GM12878 (cell line): Measurements from ENCODE around the gene THRAP3. TPM values are rescaled to one million over a fixed set of nuclear protein-coding genes. Genes with fewer than 3 reads are reported as not detected.

ENCODE experiments used
- ATAC-seq: fragments of 200-7000 bp; cut with Tn5 transposase; 3 replicates; pipeline ENCODE4 v1.9.1; 2020; ENCODE audit warnings: mild to moderate bottlenecking, moderate library complexity
- BruUV-seq: library from RNA; stranded (reverse); fragments of 400-500 nt; replicated peaks from 2 replicates; lab custom pipeline; 2021; lab: Mats Ljungman, UMichigan
- CTCF ChIA-PET: fragments of 300-600 bp; sonication (Branson Sonifier 250); formaldehyde crosslinking; extraction: SDS; loops from one replicate; lab custom pipeline; 2021; ENCODE audit warnings: inconsistent platforms; lab: Yijun Ruan, JAX
- POLR2A ChIA-PET: fragments of 350-600 bp; formaldehyde crosslinking; extraction: SDS; loops from one replicate; lab custom pipeline; 2021; ENCODE audit warnings: inconsistent platforms; lab: Charles Lee
- RAD21 ChIA-PET: fragments of 300-600 bp; sonication (Branson Sonifier 250); formaldehyde crosslinking; loops from one replicate; lab custom pipeline; 2023; ENCODE audit warnings: antibody characterized with exemption; ENCODE audit not compliant: unreplicated experiment; lab: Charles Lee
- SMC1A ChIA-PET: fragments of 300-600 bp; sonication (Branson Sonifier 250); formaldehyde crosslinking; loops from one replicate; lab custom pipeline; 2023; ENCODE audit not compliant: unreplicated experiment, uncharacterized antibody; lab: Charles Lee
- DNase-seq: peaks from one replicate; pipeline ENCODE4 v3.0.0-alpha.2; 2011; ENCODE audit warnings: low read depth, low spot score
- FAIRE-seq: peaks from 3 replicates; lab custom pipeline; 2011; peaks lifted over from hg19 to GRCh38; lab: Jason Lieb, UNC
- H2AFZ ChIP-seq: 2 replicates; pipeline ENCODE4 v1.6.0; 2011; ENCODE audit warnings: low read depth, low read length, control low read depth; ENCODE audit not compliant: control insufficient read depth
- H3K27ac ChIP-seq: 2 replicates; pipeline ENCODE4 v1.5.1; 2011; ENCODE audit warnings: control low read depth; ENCODE audit not compliant: control insufficient read depth, insufficient read depth
- H3K27me3 ChIP-seq, 2 experiments: replicated peaks in 1 of 2; 2 replicates each; pipeline versions ENCODE4 v1.6.0 to v1.6.1; 2011; ENCODE audit warnings: low read length in 1 of 2; ENCODE audit not compliant: control insufficient read depth in 2 of 2, insufficient read depth in 2 of 2
- H3K36me3 ChIP-seq, 2 experiments: 2 replicates each; pipeline ENCODE4 v1.5.1; 2011; ENCODE audit warnings: low read length in 1 of 2; ENCODE audit not compliant: control insufficient read depth in 2 of 2, insufficient read depth in 2 of 2
- H3K4me1 ChIP-seq: 2 replicates; pipeline ENCODE4 v1.6.1; 2011; ENCODE audit warnings: mild to moderate bottlenecking, low read length, moderate library complexity, mixed read lengths; ENCODE audit not compliant: control insufficient read depth, insufficient read depth
- H3K4me2 ChIP-seq: 2 replicates; pipeline ENCODE4 v1.6.0; 2011; ENCODE audit warnings: control low read depth; ENCODE audit not compliant: control insufficient read depth, insufficient read depth
- H3K4me3 ChIP-seq: fragments of 200-600 bp; sonication (generic); 2 replicates; pipeline ENCODE4 v1.5.1; 2016
- H3K79me2 ChIP-seq: 2 replicates; pipeline ENCODE4 v1.6.0; 2011; ENCODE audit warnings: low read length; ENCODE audit not compliant: control insufficient read depth, insufficient read depth
- H3K9ac ChIP-seq: 2 replicates; pipeline ENCODE4 v1.8.0; 2011; ENCODE audit warnings: low read length, control low read depth, mixed read lengths; ENCODE audit not compliant: control insufficient read depth, insufficient read depth
- H3K9me3 ChIP-seq: replicated peaks from 3 replicates; pipeline ENCODE4 v1.5.1; 2011; ENCODE audit warnings: mild to moderate bottlenecking, low read length; ENCODE audit not compliant: control insufficient read depth, insufficient read depth
- H4K20me1 ChIP-seq: 2 replicates; pipeline ENCODE4 v1.6.0; 2011; ENCODE audit not compliant: control insufficient read depth, insufficient read depth
- ATF3 ChIP-seq: IDR thresholded peaks from 2 replicates; pipeline ENCODE4 v1.6.1; 2011; ENCODE audit warnings: low read depth, mild to moderate bottlenecking, low read length, moderate library complexity, borderline replicate concordance; ENCODE audit errors: extremely low read depth
- BACH1 ChIP-seq: fragments of 450-650 bp; IDR thresholded peaks from 2 replicates; pipeline ENCODE4 v1.6.1; 2017; ENCODE audit warnings: mild to moderate bottlenecking, borderline replicate concordance
- NFYA ChIP-seq: IDR thresholded peaks from 2 replicates; pipeline ENCODE4 v1.6.1; 2011; ENCODE audit warnings: low read depth, mild to moderate bottlenecking, low read length, improper control_type of control experiment, borderline replicate concordance
- NR2C2 ChIP-seq: IDR thresholded peaks from 2 replicates; pipeline ENCODE4 v1.6.1; 2011; ENCODE audit warnings: borderline replicate concordance, low read depth; ENCODE audit not compliant: control insufficient read depth, insufficient read length
- RBBP5 ChIP-seq: fragments of 200-600 bp; sonication (generic); conservative IDR thresholded peaks from 2 replicates; pipeline ENCODE4 v1.6.1; 2016
- STAT1 ChIP-seq: fragments of 450-650 bp; conservative IDR thresholded peaks from 2 replicates; pipeline ENCODE4 v1.6.1; 2014; ENCODE audit warnings: antibody characterized with exemption, mild to moderate bottlenecking
- WRNIP1 ChIP-seq: IDR thresholded peaks from 2 replicates; pipeline ENCODE4 v1.6.1; 2011; ENCODE audit warnings: low read depth, low read length, improper control_type of control experiment, borderline replicate concordance
- YY1 ChIP-seq: IDR thresholded peaks from 2 replicates; pipeline ENCODE4 v1.6.1; 2011; ENCODE audit warnings: low read depth, mild to moderate bottlenecking, low read length
- ZBTB33 ChIP-seq: fragments of 450-650 bp; IDR thresholded peaks from 2 replicates; pipeline ENCODE4 v1.6.1; 2017; ENCODE audit warnings: mild to moderate bottlenecking
- ZNF622 ChIP-seq: fragments of 450-650 bp; IDR thresholded peaks from 2 replicates; pipeline ENCODE4 v1.6.1; 2017; ENCODE audit warnings: mild to moderate bottlenecking, inconsistent platforms
- WGBS: methylation state at CpG from one replicate; pipeline ENCODE4 v1.1.6; 2016; ENCODE audit warnings: low lambda C conversion rate; ENCODE audit not compliant: insufficient replicate concordance, insufficient coverage; ENCODE audit errors: missing lambda C conversion rate; 5-methylcytosine and 5-hydroxymethylcytosine counted together
- in situ Hi-C: fragments of 300-500 bp; cut with MboI; formaldehyde crosslinking; loops from 9 replicates; pipeline ENCODE4 v1.14.3; 2018; ENCODE audit warnings: mixed read lengths
- intact Hi-C: fragments of 100-400 bp; cut with micrococcal nuclease; formaldehyde crosslinking; loops from one replicate; pipeline ENCODE4 v1.14.2; 2022; ENCODE audit not compliant: unreplicated experiment
- polyA plus RNA-seq, 11 experiments: library from polyadenylated mRNA; depleted of rRNA in 4 of 11; unstranded in 6 of 11; stranded (reverse) in 5 of 11; fragments of >200 nt; fragmentation: Nextera tagmentation in 4 of 11; fragmentation: Illumina TruSeq in 1 of 11; extraction: Ambion mirVana in 4 of 11; extraction: Trizol in 1 of 11; gene quantifications; 1 replicate in 1 of 11; 2 replicates in 10 of 11; pipeline versions ENCODE4 v1.2.1 to v1.2.3, GENCODE V29; 2011 to 2016; ENCODE audit warnings: inconsistent platforms in 2 of 11, missing spikeins in 2 of 11, low read depth in 1 of 11
- total RNA-seq, 4 experiments: library from RNA; depleted of rRNA in 3 of 4; stranded (reverse); fragments of >200 nt in 3 of 4; fragmentation: Illumina TruSeq in 1 of 4; extraction: Trizol in 1 of 4; gene quantifications; 2 replicates each; pipeline versions ENCODE4 v1.2.1 to v1.2.3, GENCODE V29; 2013 to 2021
- TF ChIP-seq, protein P1 (sequence below): fragments of 450-650 bp; conservative IDR thresholded peaks from 2 replicates; pipeline ENCODE4 v1.6.1; 2017; ENCODE audit warnings: mild to moderate bottlenecking, moderate library complexity
- TF ChIP-seq, protein P2 (sequence below): IDR thresholded peaks from 2 replicates; pipeline ENCODE4 v1.6.1; 2012; ENCODE audit warnings: low read depth, low read length, improper control_type of control experiment
- TF ChIP-seq, protein P3 (sequence below): fragments of 450-650 bp; IDR thresholded peaks from 2 replicates; pipeline ENCODE4 v1.6.1; 2016; ENCODE audit warnings: mild to moderate bottlenecking, moderate library complexity, borderline replicate concordance

Gene THRAP3
- total and polyA plus RNA-seq, 10 of the 15 experiments (the other 5 are each of a cell fraction or from before 2014, with no cell fraction given), result 76.3 to 173 (median 136) TPM

GRCh38 chr1:36206323-36206858 lies 17.9 kb upstream of the THRAP3 start:
- no peak for FAIRE-seq
- POLR2A ChIA-PET, result no interaction called here
- whole genome bisulfite sequencing, result 90% methylated on average over 3 of the region's 3 CpGs
- Histone ChIP-seq H3K27ac (no peak overlapping the region), H4K20me1 (no peaks in the 10 kb centered on the region), H3K9ac (no peak overlapping the region), H3K27me3 (no peaks in the 10 kb centered on the region), H3K36me3 (no peaks in the 10 kb centered on the region), H3K4me1 (peaks cover 9% of the 10 kb centered on the region), H3K79me2 (no peaks in the 10 kb centered on the region), H2AFZ (no peak overlapping the region), H3K4me3 (no peak overlapping the region), H3K4me2 (no peak overlapping the region), H3K9me3 (no peaks in the 10 kb centered on the region)
- peak; percentile 48; the same call in 2 of the 3 replicates for ATAC-seq
- intact Hi-C loops, result no loop called here
- SMC1A ChIA-PET, result no interaction called here
- TF ChIP-seq, protein P1, sequence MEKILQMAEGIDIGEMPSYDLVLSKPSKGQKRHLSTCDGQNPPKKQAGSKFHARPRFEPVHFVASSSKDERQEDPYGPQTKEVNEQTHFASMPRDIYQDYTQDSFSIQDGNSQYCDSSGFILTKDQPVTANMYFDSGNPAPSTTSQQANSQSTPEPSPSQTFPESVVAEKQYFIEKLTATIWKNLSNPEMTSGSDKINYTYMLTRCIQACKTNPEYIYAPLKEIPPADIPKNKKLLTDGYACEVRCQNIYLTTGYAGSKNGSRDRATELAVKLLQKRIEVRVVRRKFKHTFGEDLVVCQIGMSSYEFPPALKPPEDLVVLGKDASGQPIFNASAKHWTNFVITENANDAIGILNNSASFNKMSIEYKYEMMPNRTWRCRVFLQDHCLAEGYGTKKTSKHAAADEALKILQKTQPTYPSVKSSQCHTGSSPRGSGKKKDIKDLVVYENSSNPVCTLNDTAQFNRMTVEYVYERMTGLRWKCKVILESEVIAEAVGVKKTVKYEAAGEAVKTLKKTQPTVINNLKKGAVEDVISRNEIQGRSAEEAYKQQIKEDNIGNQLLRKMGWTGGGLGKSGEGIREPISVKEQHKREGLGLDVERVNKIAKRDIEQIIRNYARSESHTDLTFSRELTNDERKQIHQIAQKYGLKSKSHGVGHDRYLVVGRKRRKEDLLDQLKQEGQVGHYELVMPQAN, result no peak
- TF ChIP-seq NFYA (no peak), WRNIP1 (no peak), ZNF622 (no peak), YY1 (no peak), ATF3 (no peak), NR2C2 (no peak), BACH1 (no peak), RBBP5 (no peak), STAT1 (no peak), ZBTB33 (no peak)
- TF ChIP-seq, protein P2, sequence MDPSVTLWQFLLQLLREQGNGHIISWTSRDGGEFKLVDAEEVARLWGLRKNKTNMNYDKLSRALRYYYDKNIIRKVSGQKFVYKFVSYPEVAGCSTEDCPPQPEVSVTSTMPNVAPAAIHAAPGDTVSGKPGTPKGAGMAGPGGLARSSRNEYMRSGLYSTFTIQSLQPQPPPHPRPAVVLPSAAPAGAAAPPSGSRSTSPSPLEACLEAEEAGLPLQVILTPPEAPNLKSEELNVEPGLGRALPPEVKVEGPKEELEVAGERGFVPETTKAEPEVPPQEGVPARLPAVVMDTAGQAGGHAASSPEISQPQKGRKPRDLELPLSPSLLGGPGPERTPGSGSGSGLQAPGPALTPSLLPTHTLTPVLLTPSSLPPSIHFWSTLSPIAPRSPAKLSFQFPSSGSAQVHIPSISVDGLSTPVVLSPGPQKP, result no peak
- TF ChIP-seq, protein P3, sequence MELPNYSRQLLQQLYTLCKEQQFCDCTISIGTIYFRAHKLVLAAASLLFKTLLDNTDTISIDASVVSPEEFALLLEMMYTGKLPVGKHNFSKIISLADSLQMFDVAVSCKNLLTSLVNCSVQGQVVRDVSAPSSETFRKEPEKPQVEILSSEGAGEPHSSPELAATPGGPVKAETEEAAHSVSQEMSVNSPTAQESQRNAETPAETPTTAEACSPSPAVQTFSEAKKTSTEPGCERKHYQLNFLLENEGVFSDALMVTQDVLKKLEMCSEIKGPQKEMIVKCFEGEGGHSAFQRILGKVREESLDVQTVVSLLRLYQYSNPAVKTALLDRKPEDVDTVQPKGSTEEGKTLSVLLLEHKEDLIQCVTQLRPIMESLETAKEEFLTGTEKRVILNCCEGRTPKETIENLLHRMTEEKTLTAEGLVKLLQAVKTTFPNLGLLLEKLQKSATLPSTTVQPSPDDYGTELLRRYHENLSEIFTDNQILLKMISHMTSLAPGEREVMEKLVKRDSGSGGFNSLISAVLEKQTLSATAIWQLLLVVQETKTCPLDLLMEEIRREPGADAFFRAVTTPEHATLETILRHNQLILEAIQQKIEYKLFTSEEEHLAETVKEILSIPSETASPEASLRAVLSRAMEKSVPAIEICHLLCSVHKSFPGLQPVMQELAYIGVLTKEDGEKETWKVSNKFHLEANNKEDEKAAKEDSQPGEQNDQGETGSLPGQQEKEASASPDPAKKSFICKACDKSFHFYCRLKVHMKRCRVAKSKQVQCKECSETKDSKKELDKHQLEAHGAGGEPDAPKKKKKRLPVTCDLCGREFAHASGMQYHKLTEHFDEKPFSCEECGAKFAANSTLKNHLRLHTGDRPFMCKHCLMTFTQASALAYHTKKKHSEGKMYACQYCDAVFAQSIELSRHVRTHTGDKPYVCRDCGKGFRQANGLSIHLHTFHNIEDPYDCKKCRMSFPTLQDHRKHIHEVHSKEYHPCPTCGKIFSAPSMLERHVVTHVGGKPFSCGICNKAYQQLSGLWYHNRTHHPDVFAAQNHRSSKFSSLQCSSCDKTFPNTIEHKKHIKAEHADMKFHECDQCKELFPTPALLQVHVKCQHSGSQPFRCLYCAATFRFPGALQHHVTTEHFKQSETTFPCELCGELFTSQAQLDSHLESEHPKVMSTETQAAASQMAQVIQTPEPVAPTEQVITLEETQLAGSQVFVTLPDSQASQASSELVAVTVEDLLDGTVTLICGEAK, result no peak
- in situ Hi-C loops, result no loop called here
- CTCF ChIA-PET, result no interaction called here
- RAD21 ChIA-PET, result no interaction called here
- DNase-seq, result no peak
- BruUV-seq, result no TSS peak
